NCI-H1105 (cell line): Measurements from ENCODE around the gene ITFG1.
"Not testable (repeated sequence)": the region's sequence is repeated elsewhere in the genome, so short reads cannot be mapped to it uniquely, and the experiment has no call there.

ENCODE experiments used
- DNase-seq: peaks from one replicate; lab custom pipeline; 2025; lab: John Stamatoyannopoulos, UW

ITFG1 gene

GRCh38 chr16:47324309-47324708 lies 136.6 kb downstream of the ITFG1 start:
- DNase-seq = not testable (repeated sequence)

GRCh38 chr16:47323241-47323640 lies 137.6 kb downstream of the ITFG1 start:
- DNase-seq = no peak

GRCh38 chr16:47320546-47321310 lies 140.1 kb downstream of the ITFG1 start:
- no peak for DNase-seq

GRCh38 chr16:47317465-47318240 lies 143.2 kb downstream of the ITFG1 start:
- DNase-seq = no peak

- DNase-seq = no peak
Measured at GRCh38 chr16:47316442-47317015, 144.3 kb downstream of the ITFG1 start.

- DNase-seq = peak; percentile 2
Measured at GRCh38 chr16:47311738-47312505, 148.9 kb downstream of the ITFG1 start.

GRCh38 chr16:47310792-47311211 lies 150.1 kb downstream of the ITFG1 start:
- no peak for DNase-seq

GRCh38 chr16:47309581-47310312 lies 151.1 kb downstream of the ITFG1 start:
- no peak for DNase-seq

- DNase-seq = no peak
Measured at GRCh38 chr16:47308601-47309000, 152.3 kb downstream of the ITFG1 start.

- DNase-seq = no peak
Measured at GRCh38 chr16:47304563-47304962, 156.3 kb downstream of the ITFG1 start.

GRCh38 chr16:47299587-47299986 lies 161.3 kb downstream of the ITFG1 start:
- no peak for DNase-seq

GRCh38 chr16:47284999-47285398 lies 175.9 kb downstream of the ITFG1 start:
- DNase-seq = no peak

- no peak for DNase-seq
Measured at GRCh38 chr16:47278306-47278970, 182.4 kb downstream of the ITFG1 start.

- no peak for DNase-seq
Measured at GRCh38 chr16:47276522-47276921, 184.3 kb downstream of the ITFG1 start.

- DNase-seq = no peak
Measured at GRCh38 chr16:47262938-47263337, 197.9 kb downstream of the ITFG1 start.

- no peak for DNase-seq
Measured at GRCh38 chr16:47260503-47260902, 200.4 kb downstream of the ITFG1 start.

GRCh38 chr16:47258874-47259461 lies 201.9 kb downstream of the ITFG1 start:
- peak; percentile 3 for DNase-seq

GRCh38 chr16:47254756-47255155 lies 206.1 kb downstream of the ITFG1 start:
- no peak for DNase-seq

GRCh38 chr16:47250983-47251382 lies 209.9 kb downstream of the ITFG1 start:
- no peak for DNase-seq

GRCh38 chr16:47247690-47248089 lies 213.2 kb downstream of the ITFG1 start:
- DNase-seq = no peak

GRCh38 chr16:47244206-47244605 lies 216.7 kb downstream of the ITFG1 start:
- no peak for DNase-seq
